ENCODE results near the gene HSP90AB1.

Gene HSP90AB1

GRCh38 chr6:44235891-44236516, 10.9 kb upstream of the HSP90AB1 start:
- no peak for DNase-seq

GRCh38 chr6:44237021-44237812, 9.7 kb upstream of the HSP90AB1 start:
- DNase-seq: peak; percentile 85 to 97

- DNase-seq: peak; percentile 46 to 89
These were observed 9.0 kb upstream of the HSP90AB1 start for GRCh38 chr6:44237813-44238433.

- no peak for DNase-seq
These were observed 8.1 kb upstream of the HSP90AB1 start for GRCh38 chr6:44238687-44239350.

DNA sequence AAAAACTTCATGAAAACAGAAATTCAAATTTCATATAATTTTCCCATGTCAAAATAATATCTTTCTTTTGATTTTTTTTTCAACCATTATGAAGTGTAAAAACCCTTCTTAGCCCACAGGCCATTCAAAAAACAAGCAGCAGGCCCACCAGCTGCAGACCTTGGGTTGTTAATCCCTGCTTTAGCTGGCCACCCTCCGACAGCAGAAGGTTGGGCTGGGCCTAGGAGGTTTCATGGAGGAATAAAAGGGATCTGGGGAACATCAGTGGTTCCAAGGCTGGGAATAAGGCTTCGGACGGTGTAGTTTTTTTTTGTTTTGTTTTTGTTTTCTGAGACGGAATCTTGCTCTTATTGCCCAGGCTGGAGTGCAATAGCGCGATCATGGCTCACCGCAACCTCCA, 3.6 kb upstream of the HSP90AB1 start:
- no peak for DNase-seq

GRCh38 chr6:44245391-44245911, 1.4 kb upstream of the HSP90AB1 start:
- DNase-seq: no peak

DNA sequence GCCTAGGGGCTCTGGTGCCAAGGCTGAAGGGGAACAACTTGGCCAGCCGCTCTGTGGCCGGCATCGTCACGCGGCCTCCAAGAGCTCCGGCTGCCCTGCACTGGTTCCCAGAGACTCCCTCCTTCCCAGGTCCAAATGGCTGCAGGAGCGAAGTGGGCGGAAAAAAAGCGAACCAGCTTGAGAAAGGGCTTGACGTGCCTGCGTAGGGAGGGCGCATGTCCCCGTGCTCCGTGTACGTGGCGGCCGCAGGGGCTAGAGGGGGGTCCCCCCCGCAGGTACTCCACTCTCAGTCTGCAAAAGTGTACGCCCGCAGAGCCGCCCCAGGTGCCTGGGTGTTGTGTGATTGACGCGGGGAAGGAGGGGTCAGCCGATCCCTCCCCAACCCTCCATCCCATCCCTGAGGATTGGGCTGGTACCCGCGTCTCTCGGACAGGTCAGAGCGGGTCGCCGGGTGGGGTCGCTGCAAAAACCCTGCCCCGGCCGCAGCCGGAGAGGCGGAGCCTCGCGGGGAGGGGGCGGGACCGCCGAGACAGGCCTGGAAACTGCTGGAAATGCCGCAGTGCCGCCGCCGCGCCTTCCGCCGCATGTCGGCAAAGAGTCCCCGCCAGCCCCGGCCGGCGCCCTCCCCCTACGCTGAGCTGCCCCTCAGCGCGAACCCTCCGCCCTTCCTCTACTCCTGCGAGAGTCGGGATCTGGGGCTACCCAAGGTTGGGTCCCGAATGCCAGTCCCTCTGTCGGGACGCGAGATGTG, 814 bp upstream of the HSP90AB1 start:
- peak; percentile 45 to 78 for DNase-seq

- peak; percentile 66 to 77 for DNase-seq
These were observed 719 bp downstream of the HSP90AB1 start for GRCh38 chr6:44247338-44248302.

DNA sequence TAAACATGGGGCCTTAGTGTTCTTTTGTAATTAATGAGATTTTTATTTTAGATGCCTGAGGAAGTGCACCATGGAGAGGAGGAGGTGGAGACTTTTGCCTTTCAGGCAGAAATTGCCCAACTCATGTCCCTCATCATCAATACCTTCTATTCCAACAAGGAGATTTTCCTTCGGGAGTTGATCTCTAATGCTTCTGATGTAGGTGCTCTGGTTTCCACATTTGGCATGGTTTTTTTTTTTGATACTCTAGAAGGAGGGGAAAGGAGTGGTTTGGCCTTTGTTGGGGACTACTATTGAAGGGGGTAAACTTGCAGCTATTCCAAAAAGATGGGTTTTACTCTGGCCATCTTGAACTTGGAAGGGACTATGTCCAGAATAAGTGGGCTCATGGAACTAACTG, 1.7 kb downstream of the HSP90AB1 start:
- no peak for DNase-seq

- DNase-seq: no peak
These were observed 2.3 kb downstream of the HSP90AB1 start for GRCh38 chr6:44249082-44249748.

- DNase-seq: no peak
These were observed 3.3 kb downstream of the HSP90AB1 start for GRCh38 chr6:44250067-44250717.

- no peak for DNase-seq
These were observed 3.8 kb downstream of the HSP90AB1 start for GRCh38 chr6:44250718-44251123.

- DNase-seq: no peak
These were observed 4.9 kb downstream of the HSP90AB1 start for GRCh38 chr6:44251576-44252524.

DNA sequence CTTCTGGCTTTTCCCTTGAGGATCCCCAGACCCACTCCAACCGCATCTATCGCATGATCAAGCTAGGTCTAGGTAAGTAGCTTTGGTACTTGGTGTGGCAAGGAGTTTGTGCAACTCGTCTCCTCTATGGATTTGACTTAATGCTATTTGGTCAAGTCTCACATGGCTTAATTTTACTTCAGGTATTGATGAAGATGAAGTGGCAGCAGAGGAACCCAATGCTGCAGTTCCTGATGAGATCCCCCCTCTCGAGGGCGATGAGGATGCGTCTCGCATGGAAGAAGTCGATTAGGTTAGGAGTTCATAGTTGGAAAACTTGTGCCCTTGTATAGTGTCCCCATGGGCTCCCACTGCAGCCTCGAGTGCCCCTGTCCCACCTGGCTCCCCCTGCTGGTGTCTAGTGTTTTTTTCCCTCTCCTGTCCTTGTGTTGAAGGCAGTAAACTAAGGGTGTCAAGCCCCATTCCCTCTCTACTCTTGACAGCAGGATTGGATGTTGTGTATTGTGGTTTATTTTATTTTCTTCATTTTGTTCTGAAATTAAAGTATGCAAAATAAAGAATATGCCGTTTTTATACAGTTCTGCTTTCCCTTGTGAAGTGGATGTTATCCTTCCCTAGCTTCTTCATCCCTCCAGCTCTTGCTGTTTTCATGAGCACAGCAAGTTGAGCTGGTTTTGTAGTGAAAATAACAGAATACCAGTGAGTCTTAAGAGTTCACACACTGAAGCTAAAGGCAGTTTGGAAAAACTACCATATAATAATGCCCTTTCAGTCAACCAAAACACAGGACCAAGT, 6.6 kb downstream of the HSP90AB1 start:
- DNase-seq: peak; percentile 7 to 38

- DNase-seq: no peak
These were observed 7.5 kb downstream of the HSP90AB1 start for GRCh38 chr6:44254191-44255104.

GRCh38 chr6:44255105-44255808, 8.4 kb downstream of the HSP90AB1 start:
- DNase-seq: no peak

Data from bone marrow (tissue), 2 donors.